Tibial nerve (tissue), 4 donors: ENCODE data around the gene BANK1. TPM values are rescaled to one million over a fixed set of nuclear protein-coding genes. Genes with fewer than 3 reads are reported as not detected.

Experiments used
- DNase-seq, 2 donors: peaks; one replicate each; pipeline ENCODE4 v3.0.0-alpha.2; 2019; ENCODE audit warnings: low spot score in 2 of 2
- H3K27ac ChIP-seq, 4 donors: fragments of 200-600 bp; sonication (generic) in 3 of 4; one replicate each; pipeline ENCODE4 v1.5.1; 2017 to 2019; ENCODE audit warnings: mild to moderate bottlenecking in 1 of 4
- H3K27me3 ChIP-seq, 2 donors: fragments of 200-600 bp; sonication (generic) in 1 of 2; one replicate each; pipeline versions ENCODE4 v1.5.1 to v1.6.0; 2017 to 2019
- H3K36me3 ChIP-seq, 3 donors: fragments of 200-600 bp; sonication (generic); one replicate each; pipeline ENCODE4 v1.5.1; 2018 to 2019
- H3K4me1 ChIP-seq, 4 donors: fragments of 200-600 bp; sonication (generic) in 3 of 4; one replicate each; pipeline ENCODE4 v1.5.1; 2017 to 2019
- H3K4me3 ChIP-seq, 4 donors: fragments of 200-600 bp; sonication (generic) in 3 of 4; one replicate each; pipeline ENCODE4 v1.5.1; 2017 to 2019; ENCODE audit warnings: mild to moderate bottlenecking in 1 of 4, moderate library complexity in 1 of 4
- H3K9me3 ChIP-seq, 4 donors: fragments of 200-600 bp; sonication (generic) in 3 of 4; one replicate each; pipeline ENCODE4 v1.5.1; 2017 to 2019
- EP300 ChIP-seq, 2 donors: sonication (generic); formaldehyde crosslinking; IDR thresholded peaks; one replicate each; pipeline ENCODE4 v1.6.1; 2017; ENCODE audit warnings: antibody characterized with exemption in 2 of 2, mild to moderate bottlenecking in 1 of 2
- POLR2A ChIP-seq, 2 donors: fragments of 450-650 bp; IDR thresholded peaks; one replicate each; pipeline ENCODE4 v1.6.1; 2017; ENCODE audit warnings: antibody characterized with exemption in 2 of 2, mild to moderate bottlenecking in 2 of 2, moderate library complexity in 2 of 2
- WGBS, 2 donors: methylation state at CpG; one replicate each; pipeline ENCODE4 v1.1.5; 2018; 5-methylcytosine and 5-hydroxymethylcytosine counted together
- total RNA-seq, 4 donors: library from RNA; depleted of rRNA; stranded (reverse); fragments of >200 nt; gene quantifications; one replicate each; pipeline ENCODE4 v1.1.0, GENCODE V29; 2016
- TF ChIP-seq, protein P1 (sequence below), 5 experiments: fragments of 200-600 bp in 3 of 5; fragments of 450-650 bp in 2 of 5; sonication (generic) in 3 of 5; IDR thresholded peaks; one replicate each; pipeline ENCODE4 v1.5.1; 2016 to 2019; ENCODE audit warnings: antibody characterized with exemption in 5 of 5, mild to moderate bottlenecking in 3 of 5, moderate library complexity in 2 of 5

The BANK1 gene
- 1 to 10 TPM; 3.5 to 6.3 (median 5.1) TPM for total RNA-seq

GRCh38 chr4:101790521-101791181 is at the start of gene BANK1:
TSS of gene BANK1 (plus strand) at chr4:101790730. CDS start at chr4:101790881, 151 bp downstream.
- TF ChIP-seq EP300 (IDR thresholded peaks at IDR 0.05) (peak in 1 of 2 donors; percentile 42), POLR2A (IDR thresholded peaks at IDR 0.05) (peak in 1 of 2 donors; percentile 43)
- TF ChIP-seq, protein P1, sequence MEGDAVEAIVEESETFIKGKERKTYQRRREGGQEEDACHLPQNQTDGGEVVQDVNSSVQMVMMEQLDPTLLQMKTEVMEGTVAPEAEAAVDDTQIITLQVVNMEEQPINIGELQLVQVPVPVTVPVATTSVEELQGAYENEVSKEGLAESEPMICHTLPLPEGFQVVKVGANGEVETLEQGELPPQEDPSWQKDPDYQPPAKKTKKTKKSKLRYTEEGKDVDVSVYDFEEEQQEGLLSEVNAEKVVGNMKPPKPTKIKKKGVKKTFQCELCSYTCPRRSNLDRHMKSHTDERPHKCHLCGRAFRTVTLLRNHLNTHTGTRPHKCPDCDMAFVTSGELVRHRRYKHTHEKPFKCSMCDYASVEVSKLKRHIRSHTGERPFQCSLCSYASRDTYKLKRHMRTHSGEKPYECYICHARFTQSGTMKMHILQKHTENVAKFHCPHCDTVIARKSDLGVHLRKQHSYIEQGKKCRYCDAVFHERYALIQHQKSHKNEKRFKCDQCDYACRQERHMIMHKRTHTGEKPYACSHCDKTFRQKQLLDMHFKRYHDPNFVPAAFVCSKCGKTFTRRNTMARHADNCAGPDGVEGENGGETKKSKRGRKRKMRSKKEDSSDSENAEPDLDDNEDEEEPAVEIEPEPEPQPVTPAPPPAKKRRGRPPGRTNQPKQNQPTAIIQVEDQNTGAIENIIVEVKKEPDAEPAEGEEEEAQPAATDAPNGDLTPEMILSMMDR (IDR thresholded peaks at IDR 0.05): peak in 4 of 5 experiments; percentile 10 to 22 (median 16)
- peak in 1 of 2 donors; percentile 10 for DNase-seq
- Histone ChIP-seq H3K27ac (peak within 1 kb of the TSS; percentile 30 to 87 (median 79)), H3K36me3 (no peaks in the 10 kb centered on the region), H3K9me3 (peaks cover 0 to 2% (median 0%) of the 10 kb centered on the region in 4 donors), H3K4me1 (peaks cover 0 to 14% (median 3%) of the 10 kb centered on the region in 4 donors), H3K4me3 (peak within 1 kb of the TSS; percentile 38 to 70 (median 60)), H3K27me3 (no peaks in the 10 kb centered on the region)
- 5 to 6% methylated on average over 16 to 37 of the region's 44 CpGs for WGBS, 2 donors

GRCh38 chr4:101753721-101754120 is 36.8 kb upstream of the BANK1 start:
- no peak overlapping the region for H3K4me3 ChIP-seq
- 49 to 50% methylated on average over 2 of the region's 2 CpGs for WGBS, 2 donors
- TF ChIP-seq POLR2A (IDR thresholded peaks at IDR 0.05) (no peak), EP300 (IDR thresholded peaks at IDR 0.05) (no peak)
- TF ChIP-seq, protein P1 (IDR thresholded peaks at IDR 0.05): no peak
- no peaks in the 10 kb centered on the region for H3K4me1 ChIP-seq
- H3K27ac ChIP-seq: no peak overlapping the region
- no peaks in the 10 kb centered on the region for H3K36me3 ChIP-seq
- no peaks in the 10 kb centered on the region for H3K27me3 ChIP-seq
- no peak for DNase-seq
- H3K9me3 ChIP-seq: no peaks in the 10 kb centered on the region

DNA sequence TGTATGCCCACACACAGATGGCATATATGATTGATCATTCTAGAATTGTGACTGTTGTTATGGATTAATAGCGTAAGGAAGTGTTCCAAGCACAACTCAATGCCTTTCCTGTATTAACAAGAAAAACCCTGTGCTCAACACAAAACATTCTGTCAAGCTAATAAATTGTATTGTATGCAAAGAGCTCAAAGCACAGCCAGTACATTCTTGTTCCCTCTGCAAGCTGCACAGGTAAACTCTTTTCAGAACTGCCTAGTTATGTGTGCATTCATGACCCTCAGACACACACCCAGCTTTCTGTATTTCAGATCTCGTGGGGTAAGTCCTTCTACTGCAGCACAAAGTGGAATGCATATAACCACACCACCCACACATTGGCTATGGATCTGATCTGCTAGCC is 34.3 kb upstream of the BANK1 start:
- H3K27me3 ChIP-seq: no peaks in the 10 kb centered on the region

GRCh38 chr4:101761405-101761804 is 29.1 kb upstream of the BANK1 start:
- Histone ChIP-seq H3K36me3 (no peaks in the 10 kb centered on the region), H3K4me1 (no peaks in the 10 kb centered on the region), H3K9me3 (peaks cover 0 to under 1% (median 0%) of the 10 kb centered on the region in 4 donors), H3K27ac (no peak overlapping the region), H3K27me3 (no peaks in the 10 kb centered on the region), H3K4me3 (no peak overlapping the region)
- no peak for DNase-seq
- TF ChIP-seq POLR2A (IDR thresholded peaks at IDR 0.05) (no peak), EP300 (IDR thresholded peaks at IDR 0.05) (no peak)
- TF ChIP-seq, protein P1 (IDR thresholded peaks at IDR 0.05): no peak
- WGBS, 2 donors: 36 to 63% methylated on average over 1 of the region's 1 CpG

More for the DNA sequence above, 34.3 kb upstream of the BANK1 start:
- H3K27ac ChIP-seq: no peak overlapping the region
- H3K4me1 ChIP-seq: no peaks in the 10 kb centered on the region
- WGBS, 2 donors: 12 to 26% methylated on average over 2 of the region's 2 CpGs
- no peak for DNase-seq
- TF ChIP-seq POLR2A (IDR thresholded peaks at IDR 0.05): no peak
- TF ChIP-seq, protein P1 (IDR thresholded peaks at IDR 0.05): no peak
- no peak for TF ChIP-seq EP300 (IDR thresholded peaks at IDR 0.05)
- no peaks in the 10 kb centered on the region for H3K9me3 ChIP-seq
- no peaks in the 10 kb centered on the region for H3K36me3 ChIP-seq
- H3K4me3 ChIP-seq: no peak overlapping the region

- no peaks in the 10 kb centered on the region for H3K27me3 ChIP-seq
- TF ChIP-seq POLR2A (IDR thresholded peaks at IDR 0.05): no peak
- no peak for TF ChIP-seq EP300 (IDR thresholded peaks at IDR 0.05)
- TF ChIP-seq, protein P1 (IDR thresholded peaks at IDR 0.05): no peak
- H3K27ac ChIP-seq: no peak overlapping the region
- no peaks in the 10 kb centered on the region for H3K4me1 ChIP-seq
- peaks cover 0 to 7% (median 0%) of the 10 kb centered on the region in 4 donors for H3K9me3 ChIP-seq
- H3K4me3 ChIP-seq: no peak overlapping the region
- no peak for DNase-seq
- H3K36me3 ChIP-seq: no peaks in the 10 kb centered on the region
- WGBS, 2 donors: 63% methylated on average over 2 of the region's 2 CpGs
Observed at GRCh38 chr4:101762025-101762424, 28.5 kb upstream of the BANK1 start.
